ENCODE data around the gene ALK. TPM values are rescaled to one million over a fixed set of nuclear protein-coding genes. Genes with fewer than 3 reads are reported as not detected.

The ALK gene
- polyA plus RNA-seq, 2 of the 4 experiments (the other 2 are of a cell fraction), result not detected

DNA sequence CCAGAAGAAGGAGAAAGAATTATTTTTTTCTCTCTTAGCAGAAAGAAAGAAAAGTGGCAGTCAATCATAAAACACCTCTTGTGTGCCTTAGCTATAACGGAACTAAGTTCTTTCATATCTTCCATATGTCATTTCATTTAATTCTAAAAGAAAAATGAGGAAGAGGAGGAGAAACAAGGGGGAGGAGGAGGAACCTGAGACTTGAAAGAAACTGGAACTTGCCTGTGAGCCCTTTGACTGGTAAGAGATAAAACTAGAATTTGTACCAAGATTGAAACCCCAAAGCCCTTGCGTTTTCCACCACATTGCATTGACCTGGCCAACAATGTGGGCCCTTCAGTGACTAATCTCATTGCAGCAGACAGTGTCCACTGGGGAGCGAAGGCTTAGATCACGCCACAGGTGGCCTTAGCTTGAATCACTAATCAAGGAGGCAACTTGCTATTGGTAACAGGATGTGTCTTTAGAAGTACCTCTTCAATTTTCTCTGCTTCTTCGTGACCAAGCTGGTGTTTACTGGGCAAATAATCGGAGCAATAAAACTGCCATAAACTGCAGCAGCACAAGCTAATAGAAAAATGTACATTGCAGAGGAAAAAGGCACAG is 498.2 kb downstream of the ALK start:
- Histone ChIP-seq H3K27ac (no peak overlapping the region), H3K4me3 (no peak overlapping the region), H3K4me2 (no peak overlapping the region), H3K4me1 (no peaks in the 10 kb centered on the region), H3K9me3 (no peaks in the 10 kb centered on the region)
- POLR2A ChIA-PET, result no interaction called here
- CTCF ChIA-PET, result interaction anchor here (1.0 to 1.2 kb wide), 2 partner anchors 18 to 20 kb away, joined by 3 to 4 read pairs; no protein-coding TSS in a partner anchor
- DNase-seq (ENCODE audit: low read depth in 1 of 2, low spot score in 1 of 2) (no peak), ATAC-seq (no peak), FAIRE-seq (peak; percentile 43)
- TF ChIP-seq ESRRA (IDR thresholded peaks at IDR 0.05; ENCODE audit: borderline replicate concordance, low read length), result no peak
- no peak for TF ChIP-seq REST (IDR thresholded peaks at IDR 0.05)
- WGBS (ENCODE audit: missing lambda C conversion rate), result 9% methylated on average over 6 of the region's 6 CpGs

GRCh38 chr2:29420999-29421782 is 500.2 kb downstream of the ALK start:
- 16% methylated on average over 12 of the region's 12 CpGs for WGBS (ENCODE audit: missing lambda C conversion rate)
- Histone ChIP-seq H3K4me1 (no peaks in the 10 kb centered on the region), H3K9me3 (no peaks in the 10 kb centered on the region), H3K27ac (no peak overlapping the region), H3K4me3 (no peak overlapping the region), H3K4me2 (no peak overlapping the region)
- FAIRE-seq (no peak), ATAC-seq (no peak; a peak in 1 of 6 replicates), DNase-seq (ENCODE audit: low read depth in 1 of 2, low spot score in 1 of 2) (no peak)
- no peak for TF ChIP-seq HMGXB4 (CRISPR knock-in tag; IDR thresholded peaks at IDR 0.05; ENCODE audit: borderline replicate concordance)
- TF ChIP-seq ATOH8 (CRISPR knock-in tag; IDR thresholded peaks at IDR 0.05; ENCODE audit: low read depth), result no peak
- CTCF ChIA-PET, result interaction anchor here (0.6 to 0.7 kb wide), 2 partner anchors 19 to 540 kb away, joined by 3 to 4 read pairs; no protein-coding TSS in a partner anchor
- POLR2A ChIA-PET, result no interaction called here

DNA sequence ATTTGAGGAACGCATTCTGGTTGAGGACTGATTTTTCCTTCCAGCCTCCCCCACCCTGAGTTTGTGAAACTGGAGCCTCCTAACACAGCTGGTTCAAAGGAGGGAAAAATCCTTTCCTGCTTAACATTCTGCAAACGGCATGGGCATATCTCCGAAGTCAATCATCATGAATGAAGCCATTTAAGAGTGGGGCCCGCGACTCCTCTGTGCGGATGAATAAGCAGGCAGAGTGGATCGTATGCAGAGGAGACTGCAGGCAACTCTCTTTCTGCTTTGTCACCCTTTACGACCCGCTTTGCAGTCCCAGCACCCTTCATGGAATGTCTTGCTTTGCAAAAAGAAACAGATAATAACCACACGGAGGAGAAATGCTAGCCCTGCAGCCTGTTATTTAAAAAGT is 500.9 kb downstream of the ALK start:
- Histone ChIP-seq H3K9me3 (no peaks in the 10 kb centered on the region), H3K4me1 (no peaks in the 10 kb centered on the region), H3K27ac (no peak overlapping the region), H3K4me2 (no peak overlapping the region), H3K4me3 (no peak overlapping the region)
- ATAC-seq (no peak), DNase-seq (ENCODE audit: low read depth in 1 of 2, low spot score in 1 of 2) (no peak), FAIRE-seq (no peak)
- ChIA-PET CTCF (no interaction called here), POLR2A (no interaction called here)
- 31% methylated on average over 10 of the region's 10 CpGs for WGBS (ENCODE audit: missing lambda C conversion rate)
- TF ChIP-seq POLR2A (IDR thresholded peaks at IDR 0.05; ENCODE audit: low read length) (no peak), JUNB (IDR thresholded peaks at IDR 0.05) (no peak), CHD2 (IDR thresholded peaks at IDR 0.05; ENCODE audit: low read length, partially characterized antibody) (no peak), FOSB (CRISPR knock-in tag; IDR thresholded peaks at IDR 0.05) (no peak), CBX2 (IDR thresholded peaks at IDR 0.05; ENCODE audit: borderline replicate concordance, low read depth) (no peak), ZSCAN20 (CRISPR knock-in tag; IDR thresholded peaks at IDR 0.05) (no peak), POLR2AphosphoS2 (conservative IDR thresholded peaks at IDR 0.05; ENCODE audit: low read length) (no peak), HEYL (CRISPR knock-in tag; IDR thresholded peaks at IDR 0.05) (no peak), RARB (CRISPR knock-in tag; IDR thresholded peaks at IDR 0.05) (no peak), HMGXB4 (CRISPR knock-in tag; IDR thresholded peaks at IDR 0.05; ENCODE audit: borderline replicate concordance) (no peak)
- TF ChIP-seq, protein P1, sequence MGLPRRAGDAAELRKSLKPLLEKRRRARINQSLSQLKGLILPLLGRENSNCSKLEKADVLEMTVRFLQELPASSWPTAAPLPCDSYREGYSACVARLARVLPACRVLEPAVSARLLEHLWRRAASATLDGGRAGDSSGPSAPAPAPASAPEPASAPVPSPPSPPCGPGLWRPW (IDR thresholded peaks at IDR 0.05), result no peak
- TF ChIP-seq, protein P2, sequence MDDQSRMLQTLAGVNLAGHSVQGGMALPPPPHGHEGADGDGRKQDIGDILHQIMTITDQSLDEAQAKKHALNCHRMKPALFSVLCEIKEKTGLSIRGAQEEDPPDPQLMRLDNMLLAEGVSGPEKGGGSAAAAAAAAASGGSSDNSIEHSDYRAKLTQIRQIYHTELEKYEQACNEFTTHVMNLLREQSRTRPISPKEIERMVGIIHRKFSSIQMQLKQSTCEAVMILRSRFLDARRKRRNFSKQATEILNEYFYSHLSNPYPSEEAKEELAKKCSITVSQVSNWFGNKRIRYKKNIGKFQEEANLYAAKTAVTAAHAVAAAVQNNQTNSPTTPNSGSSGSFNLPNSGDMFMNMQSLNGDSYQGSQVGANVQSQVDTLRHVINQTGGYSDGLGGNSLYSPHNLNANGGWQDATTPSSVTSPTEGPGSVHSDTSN (IDR thresholded peaks at IDR 0.05), result no peak

All from A549 (cell line).